K562 (cell line): ENCODE measurements around the gene DTX1.

ENCODE experiments used
- BACH1 ChIP-seq: fragments of 200-800 bp; sonication (Bioruptor generic); IDR thresholded peaks from 2 replicates; pipeline ENCODE4 v1.6.1; 2016; ENCODE audit warnings: missing genetic modification characterization, missing compliant biosample characterization
- CTCF ChIP-seq, 3 experiments: IDR thresholded peaks in 2 of 3; conservative IDR thresholded peaks in 1 of 3; 2 replicates each; pipeline ENCODE4 v1.5.1; 2011 to 2012; ENCODE audit warnings: low read length in 3 of 3, mild to moderate bottlenecking in 3 of 3, control low read depth in 2 of 3, improper control_type of control experiment in 1 of 3, inconsistent platforms in 1 of 3, low read depth in 1 of 3, mixed read lengths in 1 of 3, moderate library complexity in 1 of 3; ENCODE audit not compliant: insufficient read depth in 2 of 3
- HDAC2 ChIP-seq: fragments of 450-650 bp; IDR thresholded peaks from 2 replicates; pipeline ENCODE4 v1.6.1; 2016; ENCODE audit warnings: mild to moderate bottlenecking
- MTA3 ChIP-seq: fragments of 450-650 bp; formaldehyde crosslinking; IDR thresholded peaks from 2 replicates; pipeline ENCODE4 v1.6.1; 2017; ENCODE audit warnings: mild to moderate bottlenecking, borderline replicate concordance
- RBM14 ChIP-seq: fragments of 200-400 bp; formaldehyde crosslinking; IDR thresholded peaks from 2 replicates; pipeline ENCODE4 v1.6.1; 2018; ENCODE audit warnings: low read depth, mild to moderate bottlenecking, low read length, moderate library complexity, borderline replicate concordance; ENCODE audit not compliant: insufficient read depth
- THRAP3 ChIP-seq: fragments of 450-650 bp; IDR thresholded peaks from 2 replicates; pipeline ENCODE4 v1.6.1; 2016; ENCODE audit warnings: mild to moderate bottlenecking, inconsistent platforms, borderline replicate concordance
- ZBTB26 ChIP-seq: fragments of 450-650 bp; formaldehyde crosslinking; IDR thresholded peaks from 2 replicates; pipeline ENCODE4 v1.4.0; 2022; ENCODE audit warnings: missing genetic modification characterization
- TF ChIP-seq, protein P1 (sequence below): sonication (generic); formaldehyde crosslinking; IDR thresholded peaks from 2 replicates; pipeline ENCODE4 v1.8.1; 2023; ENCODE audit warnings: mild to moderate bottlenecking, missing genetic modification reagents

DNA sequence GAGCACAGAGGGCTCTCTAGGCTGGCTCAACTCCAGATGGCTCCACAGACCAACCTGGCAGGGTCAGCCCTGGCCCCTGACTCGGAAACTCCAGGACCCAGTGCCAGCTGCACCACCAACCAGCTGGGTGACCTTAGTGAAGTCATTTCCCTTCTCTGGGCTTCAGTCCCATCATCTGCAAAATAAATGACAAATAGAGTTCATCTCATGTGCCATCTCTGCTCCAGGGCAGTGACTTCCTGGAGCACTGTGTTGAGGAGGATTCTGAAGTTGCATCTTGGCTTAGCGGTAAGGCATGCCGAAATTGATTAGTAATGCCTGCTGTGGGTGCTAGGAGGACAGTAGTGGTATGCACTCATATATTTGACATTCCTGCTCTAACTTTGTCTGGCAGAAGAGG is 31.5 kb downstream of the DTX1 start:
- TF ChIP-seq HDAC2: no peak
- TF ChIP-seq THRAP3: no peak
- TF ChIP-seq, protein P1, sequence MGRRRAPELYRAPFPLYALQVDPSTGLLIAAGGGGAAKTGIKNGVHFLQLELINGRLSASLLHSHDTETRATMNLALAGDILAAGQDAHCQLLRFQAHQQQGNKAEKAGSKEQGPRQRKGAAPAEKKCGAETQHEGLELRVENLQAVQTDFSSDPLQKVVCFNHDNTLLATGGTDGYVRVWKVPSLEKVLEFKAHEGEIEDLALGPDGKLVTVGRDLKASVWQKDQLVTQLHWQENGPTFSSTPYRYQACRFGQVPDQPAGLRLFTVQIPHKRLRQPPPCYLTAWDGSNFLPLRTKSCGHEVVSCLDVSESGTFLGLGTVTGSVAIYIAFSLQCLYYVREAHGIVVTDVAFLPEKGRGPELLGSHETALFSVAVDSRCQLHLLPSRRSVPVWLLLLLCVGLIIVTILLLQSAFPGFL (CRISPR knock-in tag): no peak
- TF ChIP-seq MTA3: no peak
- TF ChIP-seq CTCF (IDR thresholded peaks at IDR 0.05 in 2 of 3, conservative IDR thresholded peaks at IDR 0.05 in 1 of 3; ENCODE audit: insufficient read depth in 2 of 3, low read depth in 1 of 3, low read length in 3 of 3): no peak
- no peak for TF ChIP-seq RBM14
- TF ChIP-seq BACH1 (tag): no peak
- no peak for TF ChIP-seq ZBTB26 (CRISPR knock-in tag)
